Uterus (tissue), 2 donors: ENCODE data around the gene ANKS6.

Experiments used
- POLR2A ChIP-seq, 2 donors: fragments of 450-650 bp; IDR thresholded peaks; one replicate each; pipeline ENCODE4 v1.6.1; 2016; ENCODE audit warnings: antibody characterized with exemption in 2 of 2, mild to moderate bottlenecking in 1 of 2, moderate library complexity in 1 of 2
- TF ChIP-seq, protein P1 (sequence below), 4 experiments: fragments of 200-600 bp in 2 of 4; fragments of 450-650 bp in 2 of 4; sonication (generic) in 2 of 4; IDR thresholded peaks; one replicate each; pipeline ENCODE4 v1.5.1; 2016 to 2019; ENCODE audit warnings: antibody characterized with exemption in 4 of 4, mild to moderate bottlenecking in 2 of 4, moderate library complexity in 1 of 4

DNA sequence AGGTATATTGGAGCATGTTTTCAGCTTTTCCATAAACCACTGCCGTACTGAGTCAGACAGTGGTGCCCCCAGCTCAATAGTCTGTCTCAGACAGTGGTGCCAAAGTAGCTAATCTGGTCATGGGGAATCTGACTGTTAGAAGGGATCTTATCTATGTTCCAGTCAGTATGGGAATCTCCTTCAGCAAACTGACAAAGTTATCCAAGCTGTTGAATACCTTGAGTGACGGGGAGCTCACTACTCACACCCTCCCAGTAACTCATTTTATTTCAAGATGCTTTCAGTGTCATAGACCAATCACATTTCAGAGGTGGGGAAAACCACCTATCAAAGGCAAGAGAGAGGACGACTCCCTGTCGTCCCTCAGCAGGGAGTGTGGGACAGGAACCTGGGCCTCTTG is 18.7 kb downstream of the ANKS6 start:
- TF ChIP-seq, protein P1, sequence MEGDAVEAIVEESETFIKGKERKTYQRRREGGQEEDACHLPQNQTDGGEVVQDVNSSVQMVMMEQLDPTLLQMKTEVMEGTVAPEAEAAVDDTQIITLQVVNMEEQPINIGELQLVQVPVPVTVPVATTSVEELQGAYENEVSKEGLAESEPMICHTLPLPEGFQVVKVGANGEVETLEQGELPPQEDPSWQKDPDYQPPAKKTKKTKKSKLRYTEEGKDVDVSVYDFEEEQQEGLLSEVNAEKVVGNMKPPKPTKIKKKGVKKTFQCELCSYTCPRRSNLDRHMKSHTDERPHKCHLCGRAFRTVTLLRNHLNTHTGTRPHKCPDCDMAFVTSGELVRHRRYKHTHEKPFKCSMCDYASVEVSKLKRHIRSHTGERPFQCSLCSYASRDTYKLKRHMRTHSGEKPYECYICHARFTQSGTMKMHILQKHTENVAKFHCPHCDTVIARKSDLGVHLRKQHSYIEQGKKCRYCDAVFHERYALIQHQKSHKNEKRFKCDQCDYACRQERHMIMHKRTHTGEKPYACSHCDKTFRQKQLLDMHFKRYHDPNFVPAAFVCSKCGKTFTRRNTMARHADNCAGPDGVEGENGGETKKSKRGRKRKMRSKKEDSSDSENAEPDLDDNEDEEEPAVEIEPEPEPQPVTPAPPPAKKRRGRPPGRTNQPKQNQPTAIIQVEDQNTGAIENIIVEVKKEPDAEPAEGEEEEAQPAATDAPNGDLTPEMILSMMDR (IDR thresholded peaks at IDR 0.05): no peak
- no peak for TF ChIP-seq POLR2A (IDR thresholded peaks at IDR 0.05)
